HCT116 (cell line): ENCODE measurements around the gene ALDH9A1.

Source experiments
- CEBPB ChIP-seq: IDR thresholded peaks from 2 replicates; pipeline ENCODE4 v1.6.1; 2012; ENCODE audit warnings: low read depth
- ELF1 ChIP-seq: IDR thresholded peaks from 2 replicates; pipeline ENCODE4 v1.6.1; 2012; ENCODE audit warnings: low read depth, borderline replicate concordance
- EZH2phosphoT487 ChIP-seq: fragments of 200-600 bp; IDR thresholded peaks from 2 replicates; pipeline ENCODE4 v1.6.1; 2018; ENCODE audit warnings: antibody characterized with exemption, borderline replicate concordance
- JUND ChIP-seq: IDR thresholded peaks from 2 replicates; pipeline ENCODE4 v1.6.1; 2012
- POLR2A ChIP-seq: IDR thresholded peaks from 2 replicates; pipeline ENCODE4 v1.7.0; 2011; ENCODE audit warnings: borderline replicate concordance; ENCODE audit not compliant: insufficient read depth, insufficient read length; ENCODE audit errors: extremely low read depth
- POLR2AphosphoS5 ChIP-seq: IDR thresholded peaks from 2 replicates; pipeline ENCODE4 v1.6.1; 2011; ENCODE audit warnings: mild to moderate bottlenecking, low read depth, low read length, moderate library complexity
- RAD21 ChIP-seq: IDR thresholded peaks from 2 replicates; pipeline ENCODE4 v1.6.1; 2012; ENCODE audit warnings: low read depth, mild to moderate bottlenecking
- SIN3A ChIP-seq: IDR thresholded peaks from 2 replicates; pipeline ENCODE4 v1.6.1; 2012; ENCODE audit warnings: low read depth
- SRF ChIP-seq: IDR thresholded peaks from 2 replicates; pipeline ENCODE4 v1.6.1; 2012; ENCODE audit warnings: low read depth
- YY1 ChIP-seq: IDR thresholded peaks from 2 replicates; pipeline ENCODE4 v1.6.1; 2011; ENCODE audit warnings: low read length, low read depth, moderate library complexity, mild to moderate bottlenecking; ENCODE audit not compliant: insufficient replicate concordance; ENCODE audit errors: extremely low read depth
- ZNF274 ChIP-seq: fragments of 200-500 bp; sonication (Bioruptor generic); IDR thresholded peaks from 2 replicates; pipeline ENCODE4 v1.6.1; 2014; ENCODE audit warnings: mild to moderate bottlenecking, low read depth, low read length, inconsistent platforms
- TF ChIP-seq, protein P1 (sequence below): IDR thresholded peaks from 2 replicates; pipeline ENCODE4 v1.6.1; 2012
- TF ChIP-seq, protein P2 (sequence below), 3 experiments: fragments of 200-600 bp in 1 of 3; sonication (generic) in 1 of 3; IDR thresholded peaks in 2 of 3; conservative IDR thresholded peaks in 1 of 3; 2 replicates each; pipeline ENCODE4 v1.5.1; 2012 to 2017; ENCODE audit warnings: low read depth in 2 of 3, low read length in 2 of 3, antibody characterized with exemption in 1 of 3, borderline replicate concordance in 1 of 3, control low read depth in 1 of 3, mild to moderate bottlenecking in 1 of 3, mixed read lengths in 1 of 3, mixed run types in 1 of 3, moderate library complexity in 1 of 3; ENCODE audit not compliant: insufficient read depth in 1 of 3
- TF ChIP-seq, protein P3 (sequence below): IDR thresholded peaks from 2 replicates; pipeline ENCODE4 v1.6.1; 2012

DNA sequence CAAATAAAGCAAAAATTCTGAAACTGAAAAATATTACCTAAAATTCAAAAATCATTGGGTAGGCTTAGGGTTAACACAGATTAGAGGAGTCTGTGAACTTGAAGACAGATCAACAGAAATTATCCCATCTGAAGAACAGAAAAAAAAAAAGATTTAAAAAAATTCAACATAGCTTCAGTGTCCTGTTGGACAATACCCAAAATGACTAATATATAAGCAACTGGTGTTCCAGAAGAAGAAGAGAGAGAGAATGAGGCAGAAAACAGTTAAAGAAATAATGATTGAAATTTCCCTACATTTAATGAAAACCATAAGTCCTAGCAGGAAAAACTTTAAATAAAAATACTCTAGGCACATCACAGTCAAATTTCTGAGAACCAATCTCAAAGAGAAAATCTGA is 38.8 kb upstream of the ALDH9A1 start:
- TF ChIP-seq, protein P1, sequence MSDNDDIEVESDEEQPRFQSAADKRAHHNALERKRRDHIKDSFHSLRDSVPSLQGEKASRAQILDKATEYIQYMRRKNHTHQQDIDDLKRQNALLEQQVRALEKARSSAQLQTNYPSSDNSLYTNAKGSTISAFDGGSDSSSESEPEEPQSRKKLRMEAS: no peak
- no peak for TF ChIP-seq CEBPB
- TF ChIP-seq, protein P2, sequence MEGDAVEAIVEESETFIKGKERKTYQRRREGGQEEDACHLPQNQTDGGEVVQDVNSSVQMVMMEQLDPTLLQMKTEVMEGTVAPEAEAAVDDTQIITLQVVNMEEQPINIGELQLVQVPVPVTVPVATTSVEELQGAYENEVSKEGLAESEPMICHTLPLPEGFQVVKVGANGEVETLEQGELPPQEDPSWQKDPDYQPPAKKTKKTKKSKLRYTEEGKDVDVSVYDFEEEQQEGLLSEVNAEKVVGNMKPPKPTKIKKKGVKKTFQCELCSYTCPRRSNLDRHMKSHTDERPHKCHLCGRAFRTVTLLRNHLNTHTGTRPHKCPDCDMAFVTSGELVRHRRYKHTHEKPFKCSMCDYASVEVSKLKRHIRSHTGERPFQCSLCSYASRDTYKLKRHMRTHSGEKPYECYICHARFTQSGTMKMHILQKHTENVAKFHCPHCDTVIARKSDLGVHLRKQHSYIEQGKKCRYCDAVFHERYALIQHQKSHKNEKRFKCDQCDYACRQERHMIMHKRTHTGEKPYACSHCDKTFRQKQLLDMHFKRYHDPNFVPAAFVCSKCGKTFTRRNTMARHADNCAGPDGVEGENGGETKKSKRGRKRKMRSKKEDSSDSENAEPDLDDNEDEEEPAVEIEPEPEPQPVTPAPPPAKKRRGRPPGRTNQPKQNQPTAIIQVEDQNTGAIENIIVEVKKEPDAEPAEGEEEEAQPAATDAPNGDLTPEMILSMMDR (IDR thresholded peaks at IDR 0.05 in 2 of 3, conservative IDR thresholded peaks at IDR 0.05 in 1 of 3; ENCODE audit: borderline replicate concordance in 1 of 3, insufficient read depth in 1 of 3, low read depth in 2 of 3, low read length in 2 of 3): no peak
- no peak for TF ChIP-seq JUND
- no peak for TF ChIP-seq ZNF274
- TF ChIP-seq POLR2A: no peak
- no peak for TF ChIP-seq EZH2phosphoT487
- TF ChIP-seq SRF: no peak
- TF ChIP-seq ELF1: no peak
- TF ChIP-seq, protein P3, sequence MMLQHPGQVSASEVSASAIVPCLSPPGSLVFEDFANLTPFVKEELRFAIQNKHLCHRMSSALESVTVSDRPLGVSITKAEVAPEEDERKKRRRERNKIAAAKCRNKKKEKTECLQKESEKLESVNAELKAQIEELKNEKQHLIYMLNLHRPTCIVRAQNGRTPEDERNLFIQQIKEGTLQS: no peak
- TF ChIP-seq SIN3A: no peak
- no peak for TF ChIP-seq POLR2AphosphoS5
- no peak for TF ChIP-seq YY1
- TF ChIP-seq RAD21: no peak
